SK-N-SH (cell line): ENCODE measurements around the gene RGS4. TPM values are rescaled to one million over a fixed set of nuclear protein-coding genes. Genes with fewer than 3 reads are reported as not detected.

Experiments
- CTCF ChIA-PET: fragments of 300-600, 350-600 bp; formaldehyde crosslinking; extraction: SDS; loops from one replicate; lab custom pipeline; 2021; lab: Yijun Ruan, JAX
- POLR2A ChIA-PET: fragments of 350-600 bp; sonication (Branson Sonifier 250); formaldehyde crosslinking; extraction: SDS; loops from one replicate; lab custom pipeline; 2020; ENCODE audit warnings: antibody characterized with exemption, inconsistent platforms; lab: Yijun Ruan, JAX
- DNase-seq: peaks from one replicate; pipeline ENCODE4 v3.0.0; 2012
- H2AFZ ChIP-seq: fragments of 200-600 bp; sonication (generic); 2 replicates; pipeline ENCODE4 v1.8.1; 2016; ENCODE audit warnings: antibody characterized with exemption, mild to moderate bottlenecking, low read depth
- H3F3A ChIP-seq: fragments of 200-600 bp; sonication (generic); replicated peaks from 2 replicates; pipeline ENCODE3; 2016; ENCODE audit warnings: antibody characterized with exemption, mild to moderate bottlenecking; ENCODE audit not compliant: insufficient read depth
- H3K27ac ChIP-seq, 2 experiments: fragments of 200-500 bp in 1 of 2; fragments of 200-600 bp in 1 of 2; sonication (Bioruptor generic) in 1 of 2; sonication (generic), shearing (Covaris generic) in 1 of 2; 2 replicates each; pipeline versions ENCODE4 v1.5.1 to v1.6.1; 2014 to 2016; ENCODE audit warnings: low read depth in 2 of 2, inconsistent platforms in 1 of 2, low read length in 1 of 2, mild to moderate bottlenecking in 1 of 2, mixed read lengths in 1 of 2
- H3K27me3 ChIP-seq: fragments of 200-600 bp; sonication (generic), shearing (Covaris generic); 2 replicates; pipeline ENCODE4 v1.6.1; 2016; ENCODE audit warnings: mixed run types; ENCODE audit not compliant: insufficient read depth
- H3K36me3 ChIP-seq, 2 experiments: fragments of 200-500 bp in 1 of 2; fragments of 200-600 bp in 1 of 2; sonication (Bioruptor generic) in 1 of 2; sonication (generic) in 1 of 2; replicated peaks in 1 of 2; 2 replicates each; pipeline versions ENCODE3 to v1.5.1; 2014 to 2016; ENCODE audit warnings: low read length in 1 of 2, mild to moderate bottlenecking in 1 of 2; ENCODE audit not compliant: insufficient read depth in 2 of 2, control insufficient read depth in 1 of 2
- H3K4me1 ChIP-seq, 2 experiments: fragments of 200-500 bp in 1 of 2; fragments of 200-600 bp in 1 of 2; sonication (Bioruptor generic) in 1 of 2; sonication (generic), shearing (Covaris generic) in 1 of 2; 2 replicates each; pipeline versions ENCODE4 v1.5.1 to v1.6.1; 2014 to 2016; ENCODE audit warnings: low read depth in 1 of 2, low read length in 1 of 2, mixed run types in 1 of 2; ENCODE audit not compliant: insufficient read depth in 2 of 2, control insufficient read depth in 1 of 2
- H3K4me2 ChIP-seq: fragments of 200-600 bp; sonication (generic), shearing (Covaris generic); 2 replicates; pipeline ENCODE4 v1.6.1; 2017; ENCODE audit warnings: mixed run types
- H3K4me3 ChIP-seq, 2 experiments: fragments of 200-500 bp in 1 of 2; fragments of 200-600 bp in 1 of 2; sonication (Bioruptor generic) in 1 of 2; sonication (generic), shearing (Covaris generic) in 1 of 2; 2 replicates each; pipeline versions ENCODE4 v1.5.1 to v1.8.1; 2014 to 2016; ENCODE audit warnings: low read depth in 2 of 2, inconsistent platforms in 1 of 2, low read length in 1 of 2, mild to moderate bottlenecking in 1 of 2, mixed read lengths in 1 of 2, moderate library complexity in 1 of 2
- H3K79me2 ChIP-seq: fragments of 200-600 bp; sonication (generic); 2 replicates; pipeline ENCODE4 v1.8.1; 2017; ENCODE audit warnings: mild to moderate bottlenecking; ENCODE audit not compliant: insufficient read depth
- H3K9ac ChIP-seq: fragments of 200-600 bp; sonication (generic); 2 replicates; pipeline ENCODE4 v1.6.1; 2017; ENCODE audit warnings: mixed run types
- H3K9me2 ChIP-seq: fragments of 200-600 bp; sonication (generic); 2 replicates; pipeline ENCODE4 v1.6.1; 2017; ENCODE audit warnings: mixed run types
- H3K9me3 ChIP-seq: fragments of 200-600 bp; sonication (generic); 2 replicates; pipeline ENCODE4 v1.6.1; 2017; ENCODE audit warnings: mixed run types, mild to moderate bottlenecking, moderate library complexity
- H4K20me1 ChIP-seq: fragments of 200-600 bp; sonication (generic); 2 replicates; pipeline ENCODE4 v1.6.1; 2017; ENCODE audit warnings: mild to moderate bottlenecking, mixed run types; ENCODE audit not compliant: insufficient read depth
- CHD2 ChIP-seq: fragments of 150-350 bp; IDR thresholded peaks from 2 replicates; pipeline ENCODE4 v1.6.1; 2018; ENCODE audit warnings: low read length; ENCODE audit not compliant: partially characterized antibody
- CTCF ChIP-seq: fragments of 200-600 bp; sonication (generic); IDR thresholded peaks from 2 replicates; pipeline ENCODE4 v1.6.1; 2017; ENCODE audit warnings: antibody characterized with exemption, mild to moderate bottlenecking, moderate library complexity
- ELF1 ChIP-seq: IDR thresholded peaks from 2 replicates; pipeline ENCODE4 v1.4.0; 2012
- FOSL2 ChIP-seq: IDR thresholded peaks from 2 replicates; pipeline ENCODE4 v1.4.0; 2012; ENCODE audit warnings: low read depth, mild to moderate bottlenecking, moderate library complexity, borderline replicate concordance
- GATA2 ChIP-seq: sonication (generic); formaldehyde crosslinking; IDR thresholded peaks from 2 replicates; pipeline ENCODE4 v1.5.0; 2020; ENCODE audit warnings: mild to moderate bottlenecking, missing genetic modification reagents
- IRF3 ChIP-seq: fragments of 150-350 bp; IDR thresholded peaks from 2 replicates; pipeline ENCODE4 v1.6.1; 2016; ENCODE audit warnings: mild to moderate bottlenecking, low read depth, low read length
- JUND ChIP-seq: IDR thresholded peaks from 2 replicates; pipeline ENCODE4 v1.4.0; 2012
- MAX ChIP-seq: IDR thresholded peaks from 2 replicates; pipeline ENCODE4 v1.4.0; 2012; ENCODE audit warnings: low read depth
- NFIC ChIP-seq: IDR thresholded peaks from 2 replicates; pipeline ENCODE4 v1.4.0; 2012; ENCODE audit warnings: borderline replicate concordance
- POLR2AphosphoS5 ChIP-seq: IDR thresholded peaks from 2 replicates; pipeline ENCODE4 v1.6.1; 2012; ENCODE audit warnings: low read depth, low read length
- RAD21 ChIP-seq: IDR thresholded peaks from 2 replicates; pipeline ENCODE4 v1.6.1; 2012; ENCODE audit warnings: mild to moderate bottlenecking, low read length
- RCOR1 ChIP-seq: fragments of 150-350 bp; IDR thresholded peaks from 2 replicates; pipeline ENCODE4 v1.6.1; 2017; ENCODE audit warnings: antibody characterized with exemption, low read length
- RFX5 ChIP-seq: IDR thresholded peaks from 2 replicates; pipeline ENCODE4 v1.6.1; 2012; ENCODE audit warnings: mild to moderate bottlenecking, improper control_type of control experiment, low read length
- RXRA ChIP-seq: IDR thresholded peaks from 2 replicates; pipeline ENCODE4 v1.4.0; 2012; ENCODE audit warnings: low read depth, mild to moderate bottlenecking, borderline replicate concordance
- TAF1 ChIP-seq: IDR thresholded peaks from 2 replicates; pipeline ENCODE4 v1.6.1; 2012; ENCODE audit warnings: low read depth, mild to moderate bottlenecking, low read length, moderate library complexity, borderline replicate concordance
- USF1 ChIP-seq: IDR thresholded peaks from 2 replicates; pipeline ENCODE4 v1.4.0; 2012; ENCODE audit warnings: low read depth, borderline replicate concordance
- WGBS: methylation state at CpG from one replicate; pipeline ENCODE4 v1.1.6; 2017; ENCODE audit warnings: low lambda C conversion rate; 5-methylcytosine and 5-hydroxymethylcytosine counted together
- polyA plus RNA-seq, 3 experiments: library from polyadenylated mRNA; depleted of rRNA; stranded (reverse); fragments of >200 nt; gene quantifications; 2 replicates each; pipeline ENCODE4 v1.2.3, GENCODE V29; 2012
- TF ChIP-seq, protein P1 (sequence below): IDR thresholded peaks from 2 replicates; pipeline ENCODE4 v1.6.1; 2012; ENCODE audit warnings: mild to moderate bottlenecking, low read depth, low read length, moderate library complexity

Gene RGS4
- polyA plus RNA-seq, 1 of the 3 experiments (the other 2 are of a cell fraction): 124 TPM

- Histone ChIP-seq H3K27me3 (no peaks in the 10 kb centered on the region), H3K4me2 (no peak overlapping the region), H3K4me3 (no peak overlapping the region), H3K9me3 (no peaks in the 10 kb centered on the region), H3F3A (no peaks in the 10 kb centered on the region), H3K9ac (no peak overlapping the region), H3K4me1 (peaks cover 6 to 10% of the 10 kb centered on the region in 2 experiments; a peak in 3 of 4 replicates), H3K9me2 (no peaks in the 10 kb centered on the region), H3K27ac (no peak overlapping the region), H3K79me2 (no peaks in the 10 kb centered on the region), H3K36me3 (no peaks in the 10 kb centered on the region), H4K20me1 (no peaks in the 10 kb centered on the region), H2AFZ (no peak overlapping the region)
- 88% methylated on average over 4 of the region's 4 CpGs for WGBS
- DNase-seq: no peak
- TF ChIP-seq MAX (no peak), CTCF (no peak), POLR2AphosphoS5 (no peak), NFIC (no peak), RAD21 (no peak), JUND (no peak), RCOR1 (no peak), CHD2 (no peak), RXRA (no peak), IRF3 (no peak), GATA2 (CRISPR knock-in tag) (no peak), TAF1 (no peak), FOSL2 (no peak), USF1 (no peak), ELF1 (no peak), RFX5 (no peak)
- TF ChIP-seq, protein P1, sequence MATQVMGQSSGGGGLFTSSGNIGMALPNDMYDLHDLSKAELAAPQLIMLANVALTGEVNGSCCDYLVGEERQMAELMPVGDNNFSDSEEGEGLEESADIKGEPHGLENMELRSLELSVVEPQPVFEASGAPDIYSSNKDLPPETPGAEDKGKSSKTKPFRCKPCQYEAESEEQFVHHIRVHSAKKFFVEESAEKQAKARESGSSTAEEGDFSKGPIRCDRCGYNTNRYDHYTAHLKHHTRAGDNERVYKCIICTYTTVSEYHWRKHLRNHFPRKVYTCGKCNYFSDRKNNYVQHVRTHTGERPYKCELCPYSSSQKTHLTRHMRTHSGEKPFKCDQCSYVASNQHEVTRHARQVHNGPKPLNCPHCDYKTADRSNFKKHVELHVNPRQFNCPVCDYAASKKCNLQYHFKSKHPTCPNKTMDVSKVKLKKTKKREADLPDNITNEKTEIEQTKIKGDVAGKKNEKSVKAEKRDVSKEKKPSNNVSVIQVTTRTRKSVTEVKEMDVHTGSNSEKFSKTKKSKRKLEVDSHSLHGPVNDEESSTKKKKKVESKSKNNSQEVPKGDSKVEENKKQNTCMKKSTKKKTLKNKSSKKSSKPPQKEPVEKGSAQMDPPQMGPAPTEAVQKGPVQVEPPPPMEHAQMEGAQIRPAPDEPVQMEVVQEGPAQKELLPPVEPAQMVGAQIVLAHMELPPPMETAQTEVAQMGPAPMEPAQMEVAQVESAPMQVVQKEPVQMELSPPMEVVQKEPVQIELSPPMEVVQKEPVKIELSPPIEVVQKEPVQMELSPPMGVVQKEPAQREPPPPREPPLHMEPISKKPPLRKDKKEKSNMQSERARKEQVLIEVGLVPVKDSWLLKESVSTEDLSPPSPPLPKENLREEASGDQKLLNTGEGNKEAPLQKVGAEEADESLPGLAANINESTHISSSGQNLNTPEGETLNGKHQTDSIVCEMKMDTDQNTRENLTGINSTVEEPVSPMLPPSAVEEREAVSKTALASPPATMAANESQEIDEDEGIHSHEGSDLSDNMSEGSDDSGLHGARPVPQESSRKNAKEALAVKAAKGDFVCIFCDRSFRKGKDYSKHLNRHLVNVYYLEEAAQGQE: no peak
- ChIA-PET CTCF (interaction anchor here (0.9 to 2.5 kb wide), 2 partner anchors 14 to 16 kb away, joined by 3 to 10 read pairs; partner anchors contain the start of gene RGS4), POLR2A (interaction anchor here (1.4 kb wide), 1 partner anchor 14 kb away, joined by 8 read pairs; the partner anchor contains the start of gene RGS4)
Observed at GRCh38 chr1:163055531-163055930, 13.6 kb upstream of the RGS4 start.
